ENCODE data around the gene FARSB. TPM values are rescaled to one million over a fixed set of nuclear protein-coding genes. Genes with fewer than 3 reads are reported as not detected.
A peak's percentile ranks its signal among the peaks of the same experiment; 100 is the strongest.

The FARSB gene
- total RNA-seq, 1 donor from 2014 or later: 12.6 TPM

DNA sequence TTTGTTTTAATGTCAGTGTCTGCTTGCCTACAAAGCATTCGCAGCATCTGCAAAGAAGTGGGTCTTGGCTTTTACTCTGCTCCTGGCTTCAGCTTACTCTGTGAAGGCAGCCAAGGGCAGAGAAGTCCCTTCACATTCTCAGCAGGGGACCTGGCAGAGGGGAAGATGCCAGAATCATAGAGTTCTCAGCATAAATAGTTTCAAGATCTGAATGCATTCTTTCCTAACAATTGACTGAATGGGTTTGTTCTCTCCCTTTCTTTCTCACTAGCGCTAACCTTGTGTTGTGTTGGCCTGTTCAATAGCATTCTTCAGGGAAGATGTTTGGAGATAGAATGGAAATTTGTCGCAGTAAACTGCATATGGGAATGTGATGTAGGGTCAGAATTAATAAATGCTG, 106.9 kb downstream of the FARSB start:
- DNase-seq: peak; percentile 30

DNA sequence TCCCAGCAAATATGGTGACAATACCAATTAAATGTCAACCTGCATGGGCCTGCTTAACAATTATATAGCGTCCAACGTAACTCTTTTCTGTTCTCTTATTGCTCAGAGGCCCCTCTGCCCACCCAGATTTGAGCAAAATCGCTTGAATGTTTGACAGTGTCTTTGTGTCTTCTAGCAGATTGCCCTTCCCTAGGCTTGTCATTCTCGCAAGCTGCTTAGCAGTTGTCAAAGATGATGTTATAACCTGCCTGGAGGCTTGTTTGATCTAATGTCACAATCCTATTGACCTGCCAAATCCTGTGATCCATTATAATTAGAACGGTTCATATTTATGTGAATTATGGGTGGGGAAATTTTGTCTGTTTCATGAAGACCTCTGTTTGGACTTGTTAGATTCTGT, 108.8 kb downstream of the FARSB start:
- no peak for DNase-seq

DNA sequence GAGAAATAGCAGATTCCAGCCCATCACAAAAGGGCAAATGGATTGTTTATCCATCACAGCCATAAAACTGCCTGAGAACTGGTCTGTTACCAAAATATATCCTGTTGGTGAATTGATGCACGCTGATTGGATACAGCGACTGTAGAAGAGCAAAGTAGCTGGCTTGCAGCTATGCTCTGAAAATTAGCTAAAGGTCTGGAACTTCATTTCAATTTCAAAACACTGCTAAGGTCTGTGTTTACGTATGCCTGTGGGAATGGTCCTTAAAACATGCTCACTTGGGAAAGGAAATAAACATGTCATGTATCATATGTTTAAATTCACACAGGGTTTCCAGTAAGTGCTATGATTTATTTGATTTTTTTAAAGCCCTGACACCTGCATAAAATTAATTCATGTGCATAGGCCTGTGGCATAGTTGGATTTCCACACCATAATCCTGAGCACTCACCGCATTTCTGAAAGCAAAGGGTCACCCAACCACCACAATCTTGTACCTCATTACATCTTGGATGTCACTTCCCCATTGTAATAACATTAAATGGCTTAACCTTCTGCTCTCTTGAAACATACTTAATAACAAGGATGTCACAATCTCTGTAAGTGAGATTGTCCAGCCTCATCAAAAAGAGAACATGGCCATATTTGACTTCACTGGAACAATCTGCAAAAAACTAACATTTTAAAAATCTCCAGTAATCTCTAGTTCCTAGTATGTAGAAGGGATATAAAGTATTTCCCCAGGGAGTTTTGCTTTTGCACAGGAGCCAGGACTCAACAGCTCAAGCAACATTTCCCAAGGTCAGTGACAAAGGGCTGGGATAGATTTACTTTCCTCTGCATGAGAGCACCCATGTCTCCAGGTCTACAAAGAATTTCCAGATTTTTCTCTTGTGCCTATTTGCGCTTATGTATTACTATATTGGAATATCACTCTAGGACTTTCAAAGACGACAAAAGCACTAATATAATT, 109.8 kb downstream of the FARSB start:
- no peak for DNase-seq

DNA sequence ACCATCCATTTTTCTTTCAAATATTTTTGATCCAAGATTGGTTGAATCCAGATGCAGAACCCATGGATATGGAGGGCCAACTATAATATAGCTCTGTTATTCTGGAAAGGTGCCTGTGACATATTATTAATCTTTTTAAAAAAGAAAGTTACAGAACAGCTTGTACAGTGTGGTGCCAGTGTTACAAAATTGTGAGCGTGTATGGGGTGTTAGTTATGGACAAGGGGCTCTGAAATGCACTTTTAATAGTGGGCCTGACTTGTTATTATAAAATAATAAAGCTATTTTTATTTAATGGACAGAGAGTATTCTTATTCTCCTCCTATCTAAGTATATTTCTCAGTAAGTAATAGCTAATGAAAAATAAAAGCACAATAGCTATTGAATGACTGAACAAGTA, 111.2 kb downstream of the FARSB start:
- no peak for DNase-seq

DNA sequence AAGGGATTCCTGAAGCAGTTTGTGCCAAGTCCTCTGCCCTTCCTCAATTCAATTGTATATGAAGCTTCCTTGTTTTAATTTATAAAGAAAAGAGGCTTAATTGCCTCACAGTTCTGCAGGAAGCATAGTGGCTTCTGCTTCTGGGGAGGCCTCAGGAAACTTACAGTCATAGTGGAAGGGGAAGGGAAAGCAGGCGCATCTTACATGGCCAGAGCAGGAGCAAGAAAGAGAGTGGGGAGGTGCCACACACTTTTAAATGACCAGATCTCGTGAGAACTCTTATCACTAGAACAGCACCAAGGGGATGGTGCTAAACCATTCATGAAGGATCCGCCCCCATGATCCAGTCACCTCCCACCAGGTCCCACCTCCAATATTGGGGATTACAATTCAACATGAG, 117.4 kb downstream of the FARSB start:
- DNase-seq: no peak

DNA sequence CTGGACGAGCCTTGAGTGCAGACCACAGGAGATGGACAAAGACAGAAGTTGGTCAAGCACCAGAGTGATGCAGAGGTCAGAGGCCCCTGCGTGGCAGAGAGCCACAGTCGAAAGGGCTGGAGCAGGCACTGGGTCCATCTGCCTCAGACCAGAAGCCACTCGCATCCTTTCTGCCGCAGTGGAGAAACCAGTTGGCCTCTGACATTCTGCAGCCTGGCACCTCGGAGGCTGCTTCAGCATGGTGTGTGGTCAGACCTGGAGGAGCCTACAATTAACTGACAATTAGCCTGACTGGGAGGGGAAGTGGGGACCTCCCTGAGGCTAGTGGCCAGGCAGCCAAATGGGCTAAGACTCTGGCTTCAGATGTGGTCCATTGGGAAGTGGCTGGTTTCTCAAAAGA, 120.4 kb downstream of the FARSB start:
- no peak for DNase-seq

DNA sequence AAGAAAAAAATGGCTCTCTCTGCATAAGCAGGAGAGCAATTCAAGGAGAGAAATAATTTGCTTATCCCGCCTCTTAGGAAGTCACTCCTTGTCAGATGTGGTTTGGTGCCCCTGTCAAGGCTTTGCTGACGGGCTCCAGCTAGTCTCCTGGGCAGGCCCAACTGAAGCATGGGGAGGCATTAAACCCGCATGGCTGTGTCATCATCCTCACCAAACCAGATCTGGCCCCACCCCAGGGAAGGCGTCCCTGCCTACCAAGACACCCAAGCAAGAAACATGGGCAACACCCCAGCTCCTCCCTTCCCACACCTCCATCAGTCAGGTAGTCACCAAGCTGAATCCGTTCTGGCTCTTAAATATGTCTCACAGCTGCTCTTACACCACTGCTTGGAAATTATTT, 123.6 kb downstream of the FARSB start:
- no peak for DNase-seq

DNA sequence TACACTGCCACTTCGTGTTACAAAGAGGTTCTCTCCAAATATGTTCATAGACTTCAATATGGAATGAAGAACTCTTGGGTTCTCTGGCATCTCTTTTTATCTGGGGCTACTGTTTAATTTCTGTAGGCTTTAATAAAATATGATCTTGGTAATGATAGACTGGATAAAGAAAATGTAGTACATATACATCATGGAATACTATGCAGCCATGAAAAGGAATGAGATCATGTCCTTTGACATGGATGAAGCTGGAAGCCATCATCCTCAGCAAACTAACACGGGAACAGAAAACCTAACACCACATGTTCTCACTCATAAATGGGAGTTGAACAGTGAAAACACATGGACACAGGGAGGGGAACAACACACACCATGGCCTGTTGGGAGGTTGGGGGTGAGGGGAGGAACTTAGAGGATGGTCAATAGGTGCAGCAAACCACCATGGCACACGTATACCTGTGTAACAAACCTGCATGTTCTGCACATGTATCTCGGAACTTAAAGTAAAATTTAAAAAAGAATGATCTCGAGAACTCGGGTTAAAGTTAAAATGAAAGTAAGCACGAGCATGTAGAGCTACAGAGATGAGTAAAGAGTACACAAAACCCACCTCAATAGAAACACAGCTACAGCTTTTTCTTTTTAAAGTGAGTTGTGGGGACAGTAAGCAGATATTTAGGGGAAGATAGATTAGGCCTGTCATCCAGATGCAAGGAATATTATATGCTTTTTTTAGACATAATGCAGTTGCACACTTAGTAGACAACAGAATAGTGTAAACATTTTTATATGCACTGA, 129.2 kb downstream of the FARSB start:
- no peak for DNase-seq

DNA sequence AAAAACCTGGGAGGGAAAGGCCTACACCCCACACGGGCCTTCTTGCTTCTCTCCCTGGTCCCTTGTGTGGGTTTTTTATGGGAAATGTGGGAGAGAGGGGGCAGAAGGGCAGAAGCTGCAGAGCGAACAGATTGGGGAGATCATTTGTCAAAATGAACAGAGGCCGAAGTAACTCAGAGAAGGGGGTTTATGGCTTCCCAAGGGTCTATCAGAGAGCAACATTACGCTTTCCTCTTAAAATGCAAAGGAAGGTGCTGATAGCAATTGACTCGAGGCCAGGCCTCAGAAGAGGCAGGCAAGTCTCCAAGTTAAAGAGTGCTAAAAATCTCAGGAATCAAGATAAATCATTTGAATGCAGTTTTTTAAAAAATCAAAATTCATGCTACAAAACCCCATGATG, 130.1 kb downstream of the FARSB start:
- DNase-seq: no peak

DNA sequence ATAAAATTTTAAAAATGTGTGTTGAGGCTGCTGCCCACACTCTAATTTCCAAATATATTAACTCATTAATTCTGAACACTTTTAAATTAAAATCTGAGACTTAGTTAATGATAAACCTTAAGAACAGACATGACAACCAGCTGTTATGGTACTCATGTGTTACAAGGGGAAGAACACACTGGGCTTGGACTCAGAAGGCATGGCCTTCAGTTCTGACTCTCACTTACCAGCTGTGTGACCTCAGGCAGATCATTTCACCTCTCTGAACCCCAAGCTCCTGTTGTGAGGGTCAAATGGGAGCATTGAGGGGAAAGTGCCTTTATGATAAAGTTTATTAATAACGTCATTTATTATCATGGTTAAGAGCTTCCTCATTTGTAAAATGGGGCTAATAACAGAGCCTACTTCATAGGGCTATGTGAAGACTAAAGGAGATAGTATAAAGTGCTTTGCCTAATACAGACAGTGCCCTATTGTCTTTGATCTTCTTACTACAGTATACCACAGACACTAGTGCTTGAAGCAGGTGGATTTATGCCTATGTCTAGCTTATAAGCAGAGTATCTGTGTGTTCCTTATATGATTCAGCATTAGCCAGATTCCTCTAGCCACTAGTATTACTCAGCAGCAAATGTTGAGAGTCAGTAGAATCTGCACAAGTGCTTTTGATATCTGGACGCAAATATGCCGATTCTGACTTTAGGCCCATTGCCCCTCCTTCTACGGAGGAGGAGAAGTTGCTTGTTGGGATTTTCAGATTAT, 131.9 kb downstream of the FARSB start:
- DNase-seq: no peak

DNA sequence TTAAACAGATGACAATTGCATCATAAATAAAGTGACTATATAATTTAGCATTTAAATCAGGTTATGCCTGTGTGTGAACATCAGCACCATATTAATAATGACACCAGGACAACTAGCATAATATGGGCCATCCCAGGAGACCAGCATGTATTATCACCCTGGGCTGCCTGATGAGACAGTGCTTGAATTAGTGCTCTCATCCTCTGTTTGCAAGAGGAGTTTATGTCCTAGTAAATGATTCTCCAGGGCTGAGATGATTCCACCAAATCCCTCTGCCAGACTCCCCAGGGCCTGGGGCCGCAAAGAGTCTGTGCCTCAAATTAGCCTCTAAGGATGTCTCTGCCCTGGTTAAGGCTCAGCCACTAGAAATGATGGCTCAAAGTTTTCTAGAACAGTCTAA, 133.8 kb downstream of the FARSB start:
- DNase-seq: no peak

DNA sequence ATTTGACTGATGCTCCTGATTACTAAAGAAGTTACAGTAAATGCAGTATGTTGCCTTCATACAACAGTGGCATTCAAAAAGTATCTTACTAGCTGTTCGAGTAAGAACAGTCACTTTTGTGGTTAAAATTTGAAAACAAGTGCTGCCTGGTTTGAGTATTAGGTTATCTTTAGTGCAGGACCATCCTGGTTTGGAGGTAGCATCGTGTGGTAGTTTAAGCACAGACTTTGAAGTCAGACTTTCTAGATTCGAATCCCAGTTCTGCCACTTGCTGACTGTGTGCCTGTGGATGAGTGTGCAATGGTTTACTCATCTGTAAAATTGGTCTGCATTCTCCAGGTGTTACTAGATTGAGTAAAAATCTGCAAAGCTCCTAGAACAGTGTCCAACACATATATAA, 134.8 kb downstream of the FARSB start:
- no peak for DNase-seq

Other genes starting within 250 kb of the FARSB start
- 11.2 TPM for gene SGPP2, start 231.5 kb downstream of the FARSB start, total RNA-seq
- gene MOGAT1, start 15.6 kb upstream of the FARSB start, total RNA-seq: 2.5 TPM
- 56.7 TPM for gene ACSL3, start 204.9 kb upstream of the FARSB start, total RNA-seq